ENCODE data around the gene IL2RA.
"Not testable (repeated sequence)": the region's sequence is repeated elsewhere in the genome, so short reads cannot be mapped to it uniquely, and the experiment has no call there.

IL2RA gene

GRCh38 chr10:5968037-5968680 is 94.0 kb downstream of the IL2RA start:
- no peaks in the 10 kb centered on the region for H3K4me1 Mint-ChIP-seq
- no peak overlapping the region for H3K4me3 Mint-ChIP-seq
- peaks cover 30% of the 10 kb centered on the region for H3K27me3 Mint-ChIP-seq (ENCODE audit: low read depth)
- no peak overlapping the region for H3K27ac Mint-ChIP-seq
- TF ChIP-seq CTCF (IDR thresholded peaks at IDR 0.05; ENCODE audit: unreplicated experiment in 3 of 3) = no peak
- H3K9me3 Mint-ChIP-seq = no peaks in the 10 kb centered on the region
- H3K36me3 Mint-ChIP-seq (ENCODE audit: low read depth) = no peaks in the 10 kb centered on the region

- H3K27me3 Mint-ChIP-seq (ENCODE audit: low read depth) = peaks cover 20% of the 10 kb centered on the region
- no peak for TF ChIP-seq CTCF (IDR thresholded peaks at IDR 0.05; ENCODE audit: unreplicated experiment in 3 of 3)
- no peaks in the 10 kb centered on the region for H3K36me3 Mint-ChIP-seq (ENCODE audit: low read depth)
- no peaks in the 10 kb centered on the region for H3K4me1 Mint-ChIP-seq
- no peak overlapping the region for H3K4me3 Mint-ChIP-seq
- no peaks in the 10 kb centered on the region for H3K9me3 Mint-ChIP-seq
- H3K27ac Mint-ChIP-seq = no peak overlapping the region
Observed at GRCh38 chr10:5965266-5965665, 96.9 kb downstream of the IL2RA start.

GRCh38 chr10:5964736-5965135 is 97.4 kb downstream of the IL2RA start:
- Mint-ChIP-seq H3K27me3 (ENCODE audit: low read depth) (peaks cover 20% of the 10 kb centered on the region), H3K4me1 (no peaks in the 10 kb centered on the region), H3K9me3 (no peaks in the 10 kb centered on the region), H3K27ac (no peak overlapping the region), H3K4me3 (no peak overlapping the region), H3K36me3 (ENCODE audit: low read depth) (no peaks in the 10 kb centered on the region)
- TF ChIP-seq CTCF (IDR thresholded peaks at IDR 0.05; ENCODE audit: unreplicated experiment in 3 of 3) = no peak

GRCh38 chr10:5963591-5963990 is 98.6 kb downstream of the IL2RA start:
- H3K27ac Mint-ChIP-seq = no peak overlapping the region
- H3K9me3 Mint-ChIP-seq = no peaks in the 10 kb centered on the region
- no peaks in the 10 kb centered on the region for H3K4me1 Mint-ChIP-seq
- peaks cover 20% of the 10 kb centered on the region for H3K27me3 Mint-ChIP-seq (ENCODE audit: low read depth)
- no peak for TF ChIP-seq CTCF (IDR thresholded peaks at IDR 0.05; ENCODE audit: unreplicated experiment in 3 of 3)
- H3K4me3 Mint-ChIP-seq = no peak overlapping the region
- no peaks in the 10 kb centered on the region for H3K36me3 Mint-ChIP-seq (ENCODE audit: low read depth)

- no peaks in the 10 kb centered on the region for H3K36me3 Mint-ChIP-seq (ENCODE audit: low read depth)
- H3K4me1 Mint-ChIP-seq = no peaks in the 10 kb centered on the region
- H3K9me3 Mint-ChIP-seq = no peaks in the 10 kb centered on the region
- H3K27me3 Mint-ChIP-seq (ENCODE audit: low read depth) = peaks cover 20% of the 10 kb centered on the region
- H3K4me3 Mint-ChIP-seq = no peak overlapping the region
- TF ChIP-seq CTCF (IDR thresholded peaks at IDR 0.05; ENCODE audit: unreplicated experiment in 3 of 3) = no peak
- no peak overlapping the region for H3K27ac Mint-ChIP-seq
Observed at GRCh38 chr10:5963071-5963470, 99.1 kb downstream of the IL2RA start.

GRCh38 chr10:5962358-5962940 is 99.7 kb downstream of the IL2RA start:
- H3K4me3 Mint-ChIP-seq; H3K27ac Mint-ChIP-seq; H3K4me1 Mint-ChIP-seq; H3K9me3 Mint-ChIP-seq; H3K36me3 Mint-ChIP-seq (ENCODE audit: low read depth): not testable (repeated sequence)
- H3K27me3 Mint-ChIP-seq (ENCODE audit: low read depth) = peaks cover 21% of the 10 kb centered on the region
